Activated CD4-positive, alpha-beta T cell treated with anti-CD3 and anti-CD28 coated beads, Interleukin-10, Interleukin-2, amounts not matched to agents 100 ng/mL and 50 ng/mL, durations not matched to agents 16 hours and 8 hours (primary cell): Measurements from ENCODE around the gene KANSL1.
"Not testable (repeated sequence)": the region's sequence is repeated elsewhere in the genome, so short reads cannot be mapped to it uniquely, and the experiment has no call there.

Experiments used
- DNase-seq: peaks from one replicate; pipeline ENCODE4 v3.0.0-alpha.2; 2020

Gene KANSL1

DNA sequence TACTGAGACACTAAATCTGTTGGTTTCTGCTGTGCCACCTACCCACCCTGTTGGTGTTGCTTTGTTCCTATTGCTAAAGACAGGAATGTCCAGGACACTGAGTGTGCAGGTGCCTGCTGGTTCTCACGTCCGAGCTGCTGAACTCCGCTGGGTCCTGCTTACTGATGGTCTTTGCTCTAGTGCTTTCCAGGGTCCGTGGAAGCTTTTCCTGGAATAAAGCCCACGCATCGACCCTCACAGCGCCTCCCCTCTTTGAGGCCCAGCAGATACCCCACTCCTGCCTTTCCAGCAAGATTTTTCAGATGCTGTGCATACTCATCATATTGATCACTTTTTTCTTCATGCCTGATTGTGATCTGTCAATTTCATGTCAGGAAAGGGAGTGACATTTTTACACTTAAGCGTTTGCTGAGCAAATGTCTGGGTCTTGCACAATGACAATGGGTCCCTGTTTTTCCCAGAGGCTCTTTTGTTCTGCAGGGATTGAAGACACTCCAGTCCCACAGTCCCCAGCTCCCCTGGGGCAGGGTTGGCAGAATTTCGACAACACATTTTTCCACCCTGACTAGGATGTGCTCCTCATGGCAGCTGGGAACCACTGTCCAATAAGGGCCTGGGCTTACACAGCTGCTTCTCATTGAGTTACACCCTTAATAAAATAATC is 179.6 kb downstream of the KANSL1 start:
- no peak for DNase-seq

DNA sequence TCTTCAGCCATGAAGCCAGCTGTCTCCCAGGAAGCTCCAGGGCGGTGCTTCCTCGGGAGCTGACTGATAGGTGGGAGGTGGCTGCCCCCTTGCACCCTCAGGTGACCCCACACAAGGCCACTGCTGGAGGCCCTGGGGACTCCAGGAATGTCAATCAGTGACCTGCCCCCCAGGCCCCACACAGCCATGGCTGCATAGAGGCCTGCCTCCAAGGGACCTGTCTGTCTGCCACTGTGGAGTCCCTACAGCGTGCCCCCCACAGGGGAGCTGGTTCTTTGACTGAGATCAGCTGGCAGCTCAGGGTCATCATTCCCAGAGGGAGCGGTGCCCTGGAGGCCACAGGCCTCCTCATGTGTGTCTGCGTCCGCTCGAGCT is 180.1 kb downstream of the KANSL1 start:
- no peak for DNase-seq

DNA sequence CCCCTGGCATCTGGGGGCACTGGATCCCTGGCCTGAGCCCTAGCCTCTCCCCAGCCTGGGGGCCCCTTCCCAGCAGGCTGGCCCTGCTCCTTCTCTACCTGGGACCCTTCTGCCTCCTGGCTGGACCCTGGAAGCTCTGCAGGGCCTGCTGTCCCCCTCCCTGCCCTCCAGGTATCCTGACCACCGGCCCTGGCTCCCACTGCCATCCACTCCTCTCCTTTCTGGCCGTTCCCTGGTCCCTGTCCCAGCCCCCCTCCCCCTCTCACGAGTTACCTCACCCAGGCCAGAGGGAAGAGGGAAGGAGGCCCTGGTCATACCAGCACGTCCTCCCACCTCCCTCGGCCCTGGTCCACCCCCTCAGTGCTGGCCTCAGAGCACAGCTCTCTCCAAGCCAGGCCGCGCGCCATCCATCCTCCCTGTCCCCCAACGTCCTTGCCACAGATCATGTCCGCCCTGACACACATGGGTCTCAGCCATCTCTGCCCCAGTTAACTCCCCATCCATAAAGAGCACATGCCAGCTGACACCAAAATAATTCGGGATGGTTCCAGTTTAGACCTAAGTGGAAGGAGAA is 180.6 kb downstream of the KANSL1 start:
- no peak for DNase-seq

DNA sequence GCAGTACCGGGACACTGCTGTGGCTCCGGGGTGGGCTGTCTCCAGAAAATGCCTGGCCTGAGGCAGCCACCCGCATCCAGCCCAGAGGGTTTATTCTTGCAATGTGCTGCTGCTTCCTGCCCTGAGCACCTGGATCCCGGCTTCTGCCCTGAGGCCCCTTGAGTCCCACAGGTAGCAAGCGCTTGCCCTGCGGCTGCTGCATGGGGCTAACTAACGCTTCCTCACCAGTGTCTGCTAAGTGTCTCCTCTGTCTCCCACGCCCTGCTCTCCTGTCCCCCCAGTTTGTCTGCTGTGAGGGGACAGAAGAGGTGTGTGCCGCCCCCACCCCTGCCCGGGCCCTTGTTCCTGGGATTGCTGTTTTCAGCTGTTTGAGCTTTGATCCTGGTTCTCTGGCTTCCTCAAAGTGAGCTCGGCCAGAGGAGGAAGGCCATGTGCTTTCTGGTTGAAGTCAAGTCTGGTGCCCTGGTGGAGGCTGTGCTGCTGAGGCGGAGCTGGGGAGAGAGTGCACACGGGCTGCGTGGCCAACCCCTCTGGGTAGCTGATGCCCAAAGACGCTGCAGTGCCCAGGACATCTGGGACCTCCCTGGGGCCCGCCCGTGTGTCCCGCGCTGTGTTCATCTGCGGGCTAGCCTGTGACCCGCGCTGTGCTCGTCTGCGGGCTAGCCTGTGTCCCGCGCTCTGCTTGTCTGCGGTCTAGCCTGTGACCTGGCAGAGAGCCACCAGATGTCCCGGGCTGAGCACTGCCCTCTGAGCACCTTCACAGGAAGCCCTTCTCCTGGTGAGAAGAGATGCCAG is 181.3 kb downstream of the KANSL1 start:
- DNase-seq: no peak

DNA sequence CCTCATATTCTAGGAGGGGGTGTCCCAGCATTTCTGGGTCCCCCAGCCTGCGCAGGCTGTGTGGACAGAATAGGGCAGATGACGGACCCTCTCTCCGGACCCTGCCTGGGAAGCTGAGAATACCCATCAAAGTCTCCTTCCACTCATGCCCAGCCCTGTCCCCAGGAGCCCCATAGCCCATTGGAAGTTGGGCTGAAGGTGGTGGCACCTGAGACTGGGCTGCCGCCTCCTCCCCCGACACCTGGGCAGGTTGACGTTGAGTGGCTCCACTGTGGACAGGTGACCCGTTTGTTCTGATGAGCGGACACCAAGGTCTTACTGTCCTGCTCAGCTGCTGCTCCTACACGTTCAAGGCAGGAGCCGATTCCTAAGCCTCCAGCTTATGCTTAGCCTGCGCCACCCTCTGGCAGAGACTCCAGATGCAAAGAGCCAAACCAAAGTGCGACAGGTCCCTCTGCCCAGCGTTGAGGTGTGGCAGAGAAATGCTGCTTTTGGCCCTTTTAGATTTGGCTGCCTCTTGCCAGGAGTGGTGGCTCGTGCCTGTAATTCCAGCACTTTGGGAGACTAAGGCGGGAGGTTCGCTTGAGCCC is 182.5 kb downstream of the KANSL1 start:
- no peak for DNase-seq

DNA sequence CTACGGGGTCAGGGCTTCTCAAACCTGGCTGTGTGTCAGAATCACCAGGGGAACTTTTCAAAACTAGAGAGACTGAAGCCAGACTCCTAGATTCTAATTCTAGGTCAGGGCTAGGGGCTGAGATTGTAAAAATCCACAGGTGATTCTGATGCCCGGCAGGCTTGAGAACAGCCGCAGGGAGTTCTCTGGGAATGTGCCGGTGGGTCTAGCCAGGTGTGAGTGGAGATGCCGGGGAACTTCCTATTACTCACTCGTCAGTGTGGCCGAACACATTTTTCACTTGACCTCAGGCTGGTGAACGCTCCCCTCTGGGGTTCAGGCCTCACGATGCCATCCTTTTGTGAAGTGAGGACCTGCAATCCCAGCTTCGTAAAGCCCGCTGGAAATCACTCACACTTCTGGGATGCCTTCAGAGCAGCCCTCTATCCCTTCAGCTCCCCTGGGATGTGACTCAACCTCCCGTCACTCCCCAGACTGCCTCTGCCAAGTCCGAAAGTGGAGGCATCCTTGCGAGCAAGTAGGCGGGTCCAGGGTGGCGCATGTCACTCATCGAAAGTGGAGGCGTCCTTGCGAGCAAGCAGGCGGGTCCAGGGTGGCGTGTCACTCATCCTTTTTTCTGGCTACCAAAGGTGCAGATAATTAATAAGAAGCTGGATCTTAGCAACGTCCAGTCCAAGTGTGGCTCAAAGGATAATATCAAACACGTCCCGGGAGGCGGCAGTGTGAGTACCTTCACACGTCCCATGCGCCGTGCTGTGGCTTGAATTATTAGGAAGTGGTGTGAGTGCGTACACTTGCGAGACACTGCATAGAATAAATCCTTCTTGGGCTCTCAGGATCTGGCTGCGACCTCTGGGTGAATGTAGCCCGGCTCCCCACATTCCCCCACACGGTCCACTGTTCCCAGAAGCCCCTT is 183.3 kb downstream of the KANSL1 start:
- DNase-seq: no peak

DNA sequence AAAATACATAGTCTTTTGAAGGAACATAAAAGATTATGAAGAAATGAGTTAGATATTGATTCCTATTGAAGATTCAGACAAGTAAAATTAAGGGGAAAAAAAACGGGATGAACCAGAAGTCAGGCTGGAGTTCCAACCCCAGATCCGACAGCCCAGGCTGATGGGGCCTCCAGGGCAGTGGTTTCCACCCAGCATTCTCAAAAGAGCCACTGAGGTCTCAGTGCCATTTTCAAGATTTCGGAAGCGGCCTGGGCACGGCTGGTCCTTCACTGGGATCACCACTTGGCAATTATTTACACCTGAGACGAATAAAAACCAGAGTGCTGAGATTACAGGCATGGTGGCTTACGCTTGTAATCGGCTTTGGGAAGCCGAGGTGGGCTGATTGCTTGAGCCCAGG is 184.6 kb downstream of the KANSL1 start:
- no peak for DNase-seq

DNA sequence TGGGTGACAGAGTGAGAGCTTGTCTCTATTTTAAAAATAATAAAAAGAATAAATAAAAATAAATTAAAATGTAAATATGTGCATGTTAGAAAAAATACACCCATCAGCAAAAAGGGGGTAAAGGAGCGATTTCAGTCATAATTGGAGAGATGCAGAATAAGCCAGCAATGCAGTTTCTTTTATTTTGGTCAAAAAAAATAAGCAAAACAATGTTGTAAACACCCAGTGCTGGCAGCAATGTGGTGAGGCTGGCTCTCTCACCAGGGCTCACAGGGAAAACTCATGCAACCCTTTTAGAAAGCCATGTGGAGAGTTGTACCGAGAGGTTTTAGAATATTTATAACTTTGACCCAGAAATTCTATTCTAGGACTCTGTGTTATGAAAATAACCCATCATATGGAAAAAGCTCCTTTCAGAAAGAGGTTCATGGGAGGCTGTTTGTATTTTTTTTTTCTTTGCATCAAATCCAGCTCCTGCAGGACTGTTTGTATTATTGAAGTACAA is 185.7 kb downstream of the KANSL1 start:
- DNase-seq: no peak

DNA sequence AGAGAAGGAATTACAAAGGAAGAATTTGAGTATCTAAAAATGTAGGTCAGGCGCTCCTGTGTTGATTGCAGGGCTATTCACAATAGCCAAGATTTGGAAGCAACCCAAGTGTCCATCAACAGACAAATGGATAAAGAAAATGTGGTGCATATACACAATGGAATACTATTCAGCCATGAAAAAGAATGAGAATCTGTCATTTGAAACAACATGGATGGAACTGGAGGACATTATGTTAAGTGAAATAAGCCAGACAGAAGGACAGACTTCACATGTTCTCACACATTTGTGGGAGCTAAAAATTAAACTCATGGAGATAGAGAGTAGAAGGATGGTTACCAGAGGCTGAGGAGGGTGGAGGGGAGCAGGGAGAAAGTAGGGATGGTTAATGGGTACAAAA is 187.1 kb downstream of the KANSL1 start:
- not testable (repeated sequence) for DNase-seq

DNA sequence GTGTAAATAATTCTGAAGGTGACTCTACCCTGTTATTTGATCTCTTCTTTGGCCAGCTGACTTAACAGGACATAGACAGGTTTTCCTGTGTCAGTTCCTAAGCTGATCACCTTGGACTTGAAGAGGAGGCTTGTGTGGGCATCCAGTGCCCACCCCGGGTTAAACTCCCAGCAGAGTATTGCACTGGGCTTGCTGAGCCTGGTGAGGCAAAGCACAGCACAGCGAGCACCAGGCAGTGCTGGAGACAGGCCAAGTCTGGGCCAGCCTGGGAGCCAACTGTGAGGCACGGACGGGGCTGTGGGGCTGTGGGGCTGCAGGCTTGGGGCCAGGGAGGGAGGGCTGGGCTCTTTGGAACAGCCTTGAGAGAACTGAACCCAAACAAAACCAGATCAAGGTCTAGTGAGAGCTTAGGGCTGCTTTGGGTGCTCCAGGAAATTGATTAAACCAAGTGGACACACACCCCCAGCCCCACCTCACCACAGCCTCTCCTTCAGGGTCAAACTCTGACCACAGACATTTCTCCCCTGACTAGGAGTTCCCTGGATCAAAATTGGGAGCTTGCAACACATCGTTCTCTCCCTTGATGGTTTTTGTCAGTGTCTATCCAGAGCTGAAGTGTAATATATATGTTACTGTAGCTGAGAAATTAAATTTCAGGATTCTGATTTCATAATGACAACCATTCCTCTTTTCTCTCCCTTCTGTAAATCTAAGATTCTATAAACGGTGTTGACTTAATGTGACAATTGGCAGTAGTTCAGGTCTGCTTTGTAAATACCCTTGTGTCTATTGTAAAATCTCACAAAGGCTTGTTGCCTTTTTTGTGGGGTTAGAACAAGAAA is 189.1 kb downstream of the KANSL1 start:
- DNase-seq: no peak

DNA sequence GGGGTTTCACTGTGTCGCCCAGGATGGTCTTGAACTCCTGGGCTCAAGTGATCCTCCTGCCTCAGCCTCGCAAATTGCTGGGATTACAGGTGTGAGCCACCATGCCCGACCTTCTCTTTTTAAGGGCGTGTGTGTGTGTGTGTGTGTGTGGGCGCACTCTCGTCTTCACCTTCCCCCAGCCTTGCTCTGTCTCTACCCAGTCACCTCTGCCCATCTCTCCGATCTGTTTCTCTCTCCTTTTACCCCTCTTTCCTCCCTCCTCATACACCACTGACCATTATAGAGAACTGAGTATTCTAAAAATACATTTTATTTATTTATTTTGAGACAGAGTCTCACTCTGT is 190.3 kb downstream of the KANSL1 start:
- DNase-seq: no peak

DNA sequence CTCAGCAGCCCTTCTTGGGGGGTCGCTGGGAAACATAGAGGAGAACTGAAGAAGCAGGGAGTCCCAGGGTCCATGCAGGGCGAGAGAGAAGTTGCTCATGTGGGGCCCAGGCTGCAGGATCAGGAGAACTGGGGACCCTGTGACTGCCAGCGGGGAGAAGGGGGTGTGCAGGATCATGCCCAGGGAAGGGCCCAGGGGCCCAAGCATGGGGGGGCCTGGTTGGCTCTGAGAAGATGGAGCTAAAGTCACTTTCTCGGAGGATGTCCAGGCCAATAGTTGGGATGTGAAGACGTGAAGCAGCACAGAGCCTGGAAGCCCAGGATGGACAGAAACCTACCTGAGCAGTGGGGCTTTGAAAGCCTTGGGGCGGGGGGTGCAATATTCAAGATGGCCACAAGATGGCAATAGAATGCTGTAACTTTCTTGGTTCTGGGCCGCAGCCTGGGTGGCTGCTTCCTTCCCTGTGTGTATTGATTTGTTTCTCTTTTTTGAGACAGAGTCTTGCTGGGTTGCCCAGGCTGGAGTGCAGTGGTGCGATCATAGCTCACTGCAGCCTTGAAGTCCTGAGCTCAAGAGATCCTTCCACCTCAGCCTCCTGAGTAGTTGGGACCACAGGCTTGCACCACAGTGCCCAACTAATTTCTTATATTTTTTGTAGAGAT is 190.8 kb downstream of the KANSL1 start:
- DNase-seq: peak; percentile 73

DNA sequence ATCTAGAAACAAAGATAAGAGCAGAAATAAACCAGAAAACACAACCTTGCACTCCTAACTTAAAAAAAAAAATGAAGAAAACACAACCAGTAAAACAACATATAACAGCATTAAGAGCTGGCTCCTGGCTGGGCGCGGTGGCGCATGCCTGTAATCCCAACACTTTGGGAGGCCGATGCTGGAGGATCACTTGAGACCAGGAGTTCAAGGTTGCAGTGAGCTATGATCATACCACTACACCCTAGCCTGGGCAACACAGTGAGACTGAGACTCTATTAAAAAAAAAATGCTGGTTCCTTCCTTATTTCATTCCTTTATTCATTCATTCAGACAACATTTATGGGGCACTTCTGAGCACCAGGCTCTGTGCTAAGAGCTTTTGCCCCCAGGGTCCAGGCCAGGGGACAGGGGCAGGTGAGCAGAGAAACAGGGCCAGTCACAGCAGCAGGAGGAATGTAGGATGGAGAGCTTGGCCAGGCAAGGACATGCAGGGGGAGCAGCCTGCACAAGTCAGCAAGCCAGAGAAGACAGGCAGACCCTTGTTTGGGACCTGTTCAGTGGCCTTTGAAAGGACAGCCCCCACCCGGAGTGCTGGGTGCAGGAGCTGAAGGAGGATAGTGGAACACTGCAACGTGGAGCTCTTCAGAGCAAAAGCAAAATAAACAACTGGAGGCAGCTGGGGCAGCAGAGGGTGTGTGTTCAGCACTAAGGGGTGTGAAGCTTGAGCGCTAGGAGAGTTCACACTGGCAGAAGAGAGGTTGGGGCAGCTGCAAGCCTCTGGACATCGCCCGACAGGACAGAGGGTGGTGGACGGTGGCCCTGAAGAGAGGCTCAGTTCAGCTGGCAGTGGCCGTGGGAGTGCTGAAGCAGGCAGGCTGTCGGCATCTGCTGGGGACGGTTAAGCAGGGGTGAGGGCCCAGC is 191.6 kb downstream of the KANSL1 start:
- no peak for DNase-seq

DNA sequence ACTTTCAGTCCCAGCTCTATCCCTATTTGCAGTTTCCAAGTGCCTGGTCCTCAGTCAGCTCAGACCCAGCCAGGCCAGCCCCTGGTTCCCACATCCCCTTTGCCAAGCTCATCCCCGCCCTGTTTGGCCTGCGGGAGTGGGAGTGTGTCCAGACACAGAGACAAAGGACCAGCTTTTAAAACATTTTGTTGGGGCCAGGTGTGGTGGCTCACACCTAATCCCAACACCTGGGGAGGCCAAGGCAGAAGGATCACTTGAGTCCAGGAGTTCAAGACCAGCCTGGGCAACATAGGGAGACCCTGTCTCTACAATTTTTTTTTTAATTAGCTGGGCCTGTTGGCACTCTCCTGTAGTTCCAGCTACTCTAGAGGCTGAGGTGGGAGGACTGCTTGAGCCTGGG is 192.5 kb downstream of the KANSL1 start:
- DNase-seq: no peak

DNA sequence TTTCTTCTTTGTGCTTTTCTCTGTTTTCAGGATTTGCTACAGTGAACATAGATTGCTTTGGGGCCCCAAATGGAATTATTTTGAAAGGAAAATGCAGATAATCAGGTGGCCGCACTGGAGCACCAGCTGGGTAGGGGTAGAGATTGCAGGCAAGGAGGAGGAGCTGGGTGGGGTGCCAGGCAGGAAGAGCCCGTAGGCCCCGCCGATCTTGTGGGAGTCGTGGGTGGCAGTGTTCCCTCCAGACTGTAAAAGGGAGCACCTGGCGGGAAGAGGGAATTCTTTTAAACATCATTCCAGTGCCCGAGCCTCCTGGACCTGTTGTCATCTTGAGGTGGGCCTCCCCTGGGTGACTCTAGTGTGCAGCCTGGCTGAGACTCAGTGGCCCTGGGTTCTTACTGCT is 192.9 kb downstream of the KANSL1 start:
- no peak for DNase-seq

DNA sequence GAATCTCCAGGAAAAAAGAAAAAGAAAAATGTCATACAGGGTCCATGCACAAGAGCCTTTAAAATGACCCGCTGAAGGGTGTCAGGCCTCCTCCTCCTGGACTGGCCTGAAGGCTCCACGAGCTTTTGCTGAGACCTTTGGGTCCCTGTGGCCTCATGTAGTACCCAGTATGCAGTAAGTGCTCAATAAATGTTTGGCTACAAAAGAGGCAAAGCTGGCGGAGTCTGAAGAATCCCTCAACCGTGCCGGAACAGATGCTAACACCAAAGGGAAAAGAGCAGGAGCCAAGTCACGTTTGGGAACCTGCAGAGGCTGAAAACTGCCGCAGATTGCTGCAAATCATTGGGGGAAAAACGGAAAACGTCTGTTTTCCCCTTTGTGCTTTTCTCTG is 193.3 kb downstream of the KANSL1 start:
- no peak for DNase-seq

DNA sequence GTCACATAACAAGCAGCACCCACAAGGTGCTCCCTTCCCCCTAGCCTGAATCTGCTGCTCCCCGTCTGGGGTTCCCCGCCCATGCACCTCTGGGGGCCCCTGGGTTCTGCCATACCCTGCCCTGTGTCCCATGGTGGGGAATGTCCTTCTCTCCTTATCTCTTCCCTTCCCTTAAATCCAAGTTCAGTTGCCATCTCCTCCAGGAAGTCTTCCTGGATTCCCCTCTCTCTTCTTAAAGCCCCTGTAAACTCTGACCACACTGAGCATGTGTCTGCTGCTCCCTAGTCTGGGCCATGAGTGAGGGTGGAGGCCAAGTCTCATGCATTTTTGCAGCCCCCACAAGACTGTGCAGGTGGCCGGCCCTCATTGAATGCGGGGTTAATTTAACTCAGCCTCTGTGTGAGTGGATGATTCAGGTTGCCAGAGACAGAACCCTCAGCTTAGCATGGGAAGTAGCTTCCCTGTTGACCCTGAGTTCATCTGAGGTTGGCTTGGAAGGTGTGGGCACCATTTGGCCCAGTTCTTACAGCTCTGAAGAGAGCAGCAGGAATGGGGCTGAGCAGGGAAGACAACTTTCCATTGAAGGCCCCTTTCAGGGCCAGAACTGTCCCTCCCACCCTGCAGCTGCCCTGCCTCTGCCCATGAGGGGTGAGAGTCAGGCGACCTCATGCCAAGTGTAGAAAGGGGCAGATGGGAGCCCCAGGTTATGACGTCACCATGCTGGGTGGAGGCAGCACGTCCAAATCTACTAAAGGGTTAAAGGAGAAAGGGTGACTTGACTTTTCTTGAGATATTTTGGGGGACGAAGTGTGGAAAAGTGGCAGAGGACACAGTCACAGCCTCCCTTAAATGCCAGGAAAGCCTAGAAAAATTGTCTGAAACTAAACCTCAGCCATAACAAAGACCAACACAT is 194.0 kb downstream of the KANSL1 start, which contains the start of gene STH:
STH (plus strand) TSS at position 264 of the 913 bp plus-strand sequence; CDS start at position 294, 30 bp downstream.
- DNase-seq: no peak

DNA sequence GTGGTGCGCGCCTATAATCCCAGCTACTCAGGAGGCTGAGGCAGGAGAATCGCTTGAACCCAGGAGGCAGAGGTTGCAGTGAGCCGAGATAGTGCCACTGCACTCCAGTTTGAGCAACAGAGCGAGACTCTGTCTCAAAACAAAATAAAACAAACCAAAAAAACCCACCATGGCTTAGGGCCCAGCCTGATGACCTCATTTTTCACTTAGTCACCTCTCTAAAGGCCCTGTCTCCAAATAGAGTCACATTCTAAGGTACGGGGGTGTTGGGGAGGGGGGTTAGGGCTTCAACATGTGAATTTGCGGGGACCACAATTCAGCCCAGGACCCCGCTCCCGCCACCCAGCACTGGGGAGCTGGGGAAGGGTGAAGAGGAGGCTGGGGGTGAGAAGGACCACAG is 195.6 kb downstream of the KANSL1 start:
- DNase-seq: no peak

DNA sequence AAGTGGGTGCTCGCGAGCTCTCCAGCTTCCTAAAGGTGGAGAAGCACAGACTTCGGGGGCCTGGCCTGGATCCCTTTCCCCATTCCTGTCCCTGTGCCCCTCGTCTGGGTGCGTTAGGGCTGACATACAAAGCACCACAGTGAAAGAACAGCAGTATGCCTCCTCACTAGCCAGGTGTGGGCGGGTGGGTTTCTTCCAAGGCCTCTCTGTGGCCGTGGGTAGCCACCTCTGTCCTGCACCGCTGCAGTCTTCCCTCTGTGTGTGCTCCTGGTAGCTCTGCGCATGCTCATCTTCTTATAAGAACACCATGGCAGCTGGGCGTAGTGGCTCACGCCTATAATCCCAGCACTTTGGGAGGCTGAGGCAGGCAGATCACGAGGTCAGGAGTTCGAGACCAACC is 196.1 kb downstream of the KANSL1 start:
- DNase-seq: no peak
